Endothelial cell of umbilical vein (primary cell): ENCODE data around the gene DNAL1. TPM values are rescaled to one million over a fixed set of nuclear protein-coding genes. Genes with fewer than 3 reads are reported as not detected.

ENCODE experiments used
- BruUV-seq: library from RNA; stranded (reverse); fragments of 400-500 nt; replicated peaks from 2 replicates; lab custom pipeline; 2021; lab: Mats Ljungman, UMichigan
- CTCF ChIA-PET: fragments of 300-600, 350-600 bp; sonication (Branson Sonifier 250); formaldehyde crosslinking; loops from one replicate; lab custom pipeline; 2021; ENCODE audit warnings: antibody characterized with exemption, inconsistent platforms; lab: Charles Lee
- POLR2A ChIA-PET: fragments of 300-600, 350-600 bp; sonication (Branson Sonifier 250); formaldehyde crosslinking; loops from one replicate; lab custom pipeline; 2021; ENCODE audit warnings: antibody characterized with exemption, inconsistent platforms; lab: Charles Lee
- DNase-seq: peaks from one replicate; pipeline ENCODE4 v3.0.0-alpha.2; 2011; ENCODE audit warnings: low read depth, low spot score
- FAIRE-seq: peaks from 2 replicates; lab custom pipeline; 2011; peaks lifted over from hg19 to GRCh38; lab: Jason Lieb, UNC
- H2AFZ ChIP-seq: 2 replicates; pipeline ENCODE4 v1.6.0; 2012; ENCODE audit warnings: low read depth, low read length, control low read depth, inconsistent platforms
- H3K27ac ChIP-seq: 2 replicates; pipeline ENCODE4 v1.5.1; 2011; ENCODE audit warnings: low read depth, mild to moderate bottlenecking, control low read depth, low read length, moderate library complexity; ENCODE audit not compliant: insufficient read depth
- H3K27me3 ChIP-seq, 2 experiments: 2 replicates each; pipeline versions ENCODE4 v1.6.0 to v1.6.1; 2011; ENCODE audit warnings: low read length in 2 of 2, mixed read lengths in 1 of 2; ENCODE audit not compliant: control insufficient read depth in 2 of 2, insufficient read depth in 2 of 2
- H3K36me3 ChIP-seq, 2 experiments: 2 replicates in 1 of 2; 3 replicates in 1 of 2; pipeline ENCODE4 v1.5.1; 2011; ENCODE audit warnings: low read length in 2 of 2, mild to moderate bottlenecking in 1 of 2, moderate library complexity in 1 of 2; ENCODE audit not compliant: control insufficient read depth in 2 of 2, insufficient read depth in 2 of 2; ENCODE audit errors: extremely low read depth in 1 of 2
- H3K4me1 ChIP-seq: 3 replicates; pipeline ENCODE4 v1.5.1; 2011; ENCODE audit warnings: mild to moderate bottlenecking, low read length; ENCODE audit not compliant: control insufficient read depth, insufficient read depth; ENCODE audit errors: extremely low read depth
- H3K4me2 ChIP-seq: 2 replicates; pipeline ENCODE4 v1.6.1; 2011; ENCODE audit warnings: low read length, control low read depth, mixed read lengths; ENCODE audit not compliant: insufficient read depth
- H3K4me3 ChIP-seq, 3 experiments: fragments of 200-600 bp in 1 of 3; sonication (generic), shearing (Covaris generic) in 1 of 3; replicated peaks in 1 of 3; 2 replicates each; pipeline ENCODE4 v1.5.1; 2011 to 2016; ENCODE audit warnings: control low read depth in 3 of 3, low read length in 3 of 3, mild to moderate bottlenecking in 2 of 3, inconsistent platforms in 1 of 3, low read depth in 1 of 3, moderate library complexity in 1 of 3; ENCODE audit not compliant: insufficient read depth in 1 of 3
- H3K79me2 ChIP-seq: 2 replicates; pipeline ENCODE4 v1.6.0; 2012; ENCODE audit warnings: low read length, inconsistent platforms; ENCODE audit not compliant: control insufficient read depth, insufficient read depth
- H3K9ac ChIP-seq: replicated peaks from 2 replicates; pipeline ENCODE3; 2011; ENCODE audit warnings: low read length, control low read depth; ENCODE audit not compliant: insufficient read depth; ENCODE audit errors: extremely low read depth
- H3K9me1 ChIP-seq: replicated peaks from 3 replicates; pipeline ENCODE4 v1.6.0; 2011; ENCODE audit warnings: mild to moderate bottlenecking, low read length; ENCODE audit not compliant: control insufficient read depth, insufficient read depth; ENCODE audit errors: extremely low read depth
- H3K9me3 ChIP-seq: replicated peaks from 2 replicates; pipeline ENCODE4 v1.5.1; 2012; ENCODE audit warnings: low read length, inconsistent platforms; ENCODE audit not compliant: control insufficient read depth, insufficient read depth
- H4K20me1 ChIP-seq: replicated peaks from 2 replicates; pipeline ENCODE3; 2011; ENCODE audit warnings: mild to moderate bottlenecking, low read length; ENCODE audit not compliant: control insufficient read depth, insufficient read depth; ENCODE audit errors: extremely low read depth
- CTCF ChIP-seq, 2 donors: IDR thresholded peaks; 1 replicate in 1 of 2; 2 replicates in 1 of 2; pipeline ENCODE4 v1.5.1; 2011; ENCODE audit warnings: low read length in 2 of 2, mild to moderate bottlenecking in 2 of 2, moderate library complexity in 2 of 2, control low read depth in 1 of 2, inconsistent platforms in 1 of 2, low read depth in 1 of 2; ENCODE audit not compliant: insufficient read depth in 1 of 2; ENCODE audit errors: extremely low read depth in 1 of 2
- EZH2 ChIP-seq: IDR thresholded peaks from 2 replicates; pipeline ENCODE4 v1.6.1; 2012; ENCODE audit warnings: borderline replicate concordance, low read depth, mild to moderate bottlenecking, moderate library complexity, low read length, inconsistent platforms; ENCODE audit not compliant: severe bottlenecking
- FOS ChIP-seq: IDR thresholded peaks from 2 replicates; pipeline ENCODE4 v1.6.1; 2011; ENCODE audit warnings: mild to moderate bottlenecking, low read length, moderate library complexity, borderline replicate concordance; ENCODE audit not compliant: insufficient read depth
- GATA2 ChIP-seq: IDR thresholded peaks from 2 replicates; pipeline ENCODE4 v1.7.0; 2011; ENCODE audit warnings: low read depth, mild to moderate bottlenecking, moderate library complexity, mixed read lengths, low read length; ENCODE audit not compliant: insufficient read length, insufficient read depth
- JUN ChIP-seq: IDR thresholded peaks from 2 replicates; pipeline ENCODE4 v1.6.1; 2011; ENCODE audit warnings: borderline replicate concordance, low read depth; ENCODE audit not compliant: insufficient read length, insufficient read depth
- MAX ChIP-seq: IDR thresholded peaks from 2 replicates; pipeline ENCODE4 v1.6.1; 2011; ENCODE audit not compliant: insufficient read depth, insufficient read length
- MYC ChIP-seq: IDR thresholded peaks from one replicate; pipeline ENCODE4 v1.6.1; 2011; ENCODE audit warnings: mild to moderate bottlenecking, low read depth, low read length
- POLR2AphosphoS5 ChIP-seq: IDR thresholded peaks from 2 replicates; pipeline ENCODE4 v1.6.1; 2012; ENCODE audit warnings: low read depth, mild to moderate bottlenecking, control low read depth, low read length, moderate library complexity; ENCODE audit not compliant: insufficient read depth
- dilution Hi-C: fragments of 300-500 bp; cut with MboI; formaldehyde crosslinking; loops from one replicate; pipeline ENCODE4 v1.15.0; 2019; ENCODE audit warnings: low sequenced_read_pairs; ENCODE audit not compliant: extremely low pct_ligation_motif_present
- intact Hi-C: fragments of 100-400 bp; cut with micrococcal nuclease; formaldehyde crosslinking; loops from one replicate; pipeline ENCODE4 v1.10.0; 2022
- polyA plus RNA-seq, 4 experiments: library from polyadenylated mRNA; depleted of rRNA in 3 of 4; stranded (reverse) in 3 of 4; unstranded in 1 of 4; fragments of >200 nt; gene quantifications; 2 replicates each; pipeline versions ENCODE4 v1.2.1 to v1.2.3, GENCODE V29; 2011 to 2012; ENCODE audit warnings: missing spikeins in 1 of 4
- total RNA-seq: library from RNA; stranded (reverse); gene quantifications from 2 replicates; pipeline ENCODE4 v1.2.3, GENCODE V29; 2021

Gene DNAL1
- total and polyA plus RNA-seq, 2 donors (not counting 3 experiments of a cell fraction or from before 2014, with no cell fraction given) = 2.4 to 15.3 TPM

GRCh38 chr14:73610687-73611086 is 34.1 kb upstream of the DNAL1 start:
- POLR2A ChIA-PET = no interaction called here

GRCh38 chr14:73612339-73613045 is 32.3 kb upstream of the DNAL1 start, which contains the start of gene ACOT6:
Gene ACOT6 (plus strand): TSS chr14:73612517. CDS start chr14:73612572, 55 bp downstream.
- Histone ChIP-seq H4K20me1 (no peaks in the 10 kb centered on the region), H3K4me3 (peak within 1 kb of the TSS; percentile 52 to 62 (median 58)), H3K9me3 (no peaks in the 10 kb centered on the region), H3K79me2 (no peaks in the 10 kb centered on the region), H3K27ac (no peak within 1 kb of the TSS), H3K4me1 (peaks cover 5% of the 10 kb centered on the region), H3K9ac (peak within 1 kb of the TSS; percentile 24), H3K27me3 (no peaks in the 10 kb centered on the region), H2AFZ (peak within 1 kb of the TSS; percentile 65), H3K9me1 (no peaks in the 10 kb centered on the region), H3K36me3 (no peaks in the 10 kb centered on the region), H3K4me2 (peak within 1 kb of the TSS; percentile 51)
- DNase-seq = peak; percentile 57
- intact Hi-C loops = no loop called here
- peak; percentile 54 for FAIRE-seq
- BruUV-seq = no TSS peak
- dilution Hi-C loops = no loop called here
- POLR2A ChIA-PET = interaction anchor here (0.6 to 0.8 kb wide), 2 partner anchors 38 to 44 kb away, joined by 3 to 7 read pairs; partner anchors contain the start of gene ACOT2
- CTCF ChIA-PET = interaction anchor here (0.8 to 1.7 kb wide), 7 partner anchors 20 to 239 kb away, joined by 3 to 10 read pairs (median 4); partner anchors contain the start of genes ACOT2 and PTGR2
- TF ChIP-seq POLR2AphosphoS5 (peak; percentile 47), MAX (no peak), CTCF (IDR thresholded peaks at IDR 0.05; ENCODE audit: extremely low read depth in 1 of 2, insufficient read depth in 1 of 2, low read depth in 1 of 2, low read length in 2 of 2) (no peak), FOS (no peak)

More at GRCh38 chr14:73610687-73611086, 34.1 kb upstream of the DNAL1 start:
- CTCF ChIA-PET = no interaction called here
- no peaks in the 10 kb centered on the region for H3K79me2 ChIP-seq
- no peak for TF ChIP-seq GATA2
- no peak for TF ChIP-seq MYC
- no peak for TF ChIP-seq JUN
- TF ChIP-seq POLR2AphosphoS5 = no peak
- no peak for TF ChIP-seq EZH2
- H3K9me1 ChIP-seq = no peaks in the 10 kb centered on the region
- DNase-seq (peak; percentile 53), FAIRE-seq (peak; percentile 44)
- peak overlapping the region; percentile 51 for H2AFZ ChIP-seq
- no peak overlapping the region for H3K4me2 ChIP-seq
- dilution Hi-C loops = no loop called here
- no peak overlapping the region for H3K9ac ChIP-seq
- H3K27ac ChIP-seq = no peak overlapping the region
- H4K20me1 ChIP-seq = no peaks in the 10 kb centered on the region
- no peak overlapping the region for H3K4me3 ChIP-seq
- H3K4me1 ChIP-seq = peaks cover 5% of the 10 kb centered on the region
- H3K27me3 ChIP-seq = no peaks in the 10 kb centered on the region
- no peaks in the 10 kb centered on the region for H3K36me3 ChIP-seq
- intact Hi-C loops = no loop called here
- BruUV-seq = no TSS peak
- no peaks in the 10 kb centered on the region for H3K9me3 ChIP-seq
